RWPE2 (cell line): ENCODE results near the gene GMDS.

Experiments
- ATAC-seq: fragments of 200-7000 bp; cut with Tn5 transposase; 3 replicates; pipeline ENCODE4 v1.9.1; 2021; ENCODE audit warnings: low read depth
- DNase-seq: peaks from one replicate; pipeline ENCODE4 v3.0.0-alpha.2; 2020; ENCODE audit warnings: low spot score
- H3K27ac ChIP-seq: fragments of 450-650 bp; 2 replicates; pipeline ENCODE4 v1.5.1; 2017; ENCODE audit warnings: mild to moderate bottlenecking; ENCODE audit not compliant: poor library complexity, severe bottlenecking
- H3K27me3 ChIP-seq: fragments of 250-450 bp; sonication (Bioruptor Pico); 2 replicates; pipeline ENCODE4 v1.5.1; 2021; ENCODE audit warnings: mild to moderate bottlenecking, moderate library complexity; ENCODE audit not compliant: insufficient read depth, poor library complexity, severe bottlenecking
- H3K36me3 ChIP-seq: fragments of 250-450 bp; sonication (Bioruptor Pico); 2 replicates; pipeline ENCODE4 v1.5.1; 2020; ENCODE audit warnings: low read depth, mild to moderate bottlenecking, moderate library complexity
- H3K4me1 ChIP-seq: fragments of 250-450 bp; sonication (Bioruptor Pico); 2 replicates; pipeline ENCODE4 v1.5.1; 2021; ENCODE audit warnings: mild to moderate bottlenecking, moderate library complexity; ENCODE audit not compliant: insufficient read depth, poor library complexity, severe bottlenecking
- H3K4me3 ChIP-seq: fragments of 250-450 bp; sonication (Bioruptor Pico); 2 replicates; pipeline ENCODE4 v1.5.1; 2021; ENCODE audit warnings: mild to moderate bottlenecking, moderate library complexity; ENCODE audit not compliant: severe bottlenecking
- H3K9me3 ChIP-seq: fragments of 250-450 bp; sonication (Bioruptor Pico); 2 replicates; pipeline ENCODE4 v1.5.1; 2021; ENCODE audit warnings: mild to moderate bottlenecking, moderate library complexity; ENCODE audit not compliant: severe bottlenecking
- CTCF ChIP-seq: fragments of 450-650 bp; IDR thresholded peaks from one replicate; pipeline ENCODE4 v1.5.1; 2017; ENCODE audit warnings: mild to moderate bottlenecking, moderate library complexity; ENCODE audit not compliant: poor library complexity, severe bottlenecking

Gene GMDS

GRCh38 chr6:1716868-1717267 is 528.5 kb downstream of the GMDS start:
- Histone ChIP-seq H3K9me3 (no peaks in the 10 kb centered on the region), H3K36me3 (no peaks in the 10 kb centered on the region), H3K27ac (no peak overlapping the region), H3K4me3 (no peak overlapping the region), H3K27me3 (no peaks in the 10 kb centered on the region), H3K4me1 (no peaks in the 10 kb centered on the region)
- ATAC-seq (no peak), DNase-seq (no peak)
- no peak for TF ChIP-seq CTCF

GRCh38 chr6:1716396-1716795 is 529.0 kb downstream of the GMDS start:
- Histone ChIP-seq H3K27me3 (no peaks in the 10 kb centered on the region), H3K4me3 (no peak overlapping the region), H3K9me3 (no peaks in the 10 kb centered on the region), H3K27ac (no peak overlapping the region), H3K36me3 (no peaks in the 10 kb centered on the region), H3K4me1 (no peaks in the 10 kb centered on the region)
- ATAC-seq: no peak
- no peak for TF ChIP-seq CTCF
- DNase-seq: no peak

DNA sequence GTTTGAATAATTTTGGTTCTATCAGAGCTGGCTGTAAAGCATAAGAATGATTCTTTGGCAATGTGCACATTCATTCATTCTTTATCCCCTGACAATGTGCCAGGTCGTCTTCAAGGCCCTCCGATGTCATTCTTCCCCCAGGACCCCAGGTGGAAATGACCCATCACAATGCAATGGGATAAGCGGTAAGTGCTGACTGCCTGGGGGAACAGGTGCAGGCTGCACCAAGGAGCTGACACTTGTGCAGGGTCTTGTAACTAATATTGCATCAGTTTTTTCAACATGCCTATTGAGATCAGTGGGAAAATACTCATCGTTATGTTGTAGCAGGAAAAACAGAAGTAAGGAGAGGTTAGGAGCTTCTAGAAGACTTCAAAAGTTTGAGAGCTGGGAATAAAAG is 530.1 kb downstream of the GMDS start:
- no peaks in the 10 kb centered on the region for H3K27me3 ChIP-seq
- ATAC-seq: no peak
- no peak for TF ChIP-seq CTCF
- no peak overlapping the region for H3K27ac ChIP-seq
- H3K36me3 ChIP-seq: no peaks in the 10 kb centered on the region
- no peak for DNase-seq
- no peaks in the 10 kb centered on the region for H3K4me1 ChIP-seq
- H3K4me3 ChIP-seq: no peak overlapping the region
- no peaks in the 10 kb centered on the region for H3K9me3 ChIP-seq

GRCh38 chr6:1714654-1715053 is 530.8 kb downstream of the GMDS start:
- DNase-seq (no peak), ATAC-seq (no peak)
- Histone ChIP-seq H3K27ac (no peak overlapping the region), H3K4me3 (no peak overlapping the region), H3K27me3 (no peaks in the 10 kb centered on the region), H3K36me3 (no peaks in the 10 kb centered on the region), H3K9me3 (no peaks in the 10 kb centered on the region), H3K4me1 (no peaks in the 10 kb centered on the region)
- TF ChIP-seq CTCF: no peak

GRCh38 chr6:1713016-1713600 is 532.3 kb downstream of the GMDS start:
- no peak overlapping the region for H3K4me3 ChIP-seq
- no peaks in the 10 kb centered on the region for H3K9me3 ChIP-seq
- H3K27ac ChIP-seq: no peak overlapping the region
- no peak for TF ChIP-seq CTCF
- no peak for DNase-seq
- H3K4me1 ChIP-seq: no peaks in the 10 kb centered on the region
- ATAC-seq: no peak
- no peaks in the 10 kb centered on the region for H3K36me3 ChIP-seq
- no peaks in the 10 kb centered on the region for H3K27me3 ChIP-seq
